GM18873 (cell line): ENCODE measurements around the gene KRTAP5-5.
"Not testable (repeated sequence)": the region's sequence is repeated elsewhere in the genome, so short reads cannot be mapped to it uniquely, and the experiment has no call there.

Source experiments
- ATAC-seq: cut with Tn5 transposase; IDR thresholded peaks from one replicate; pipeline ENCODE4 v1.9.1; 2021; ENCODE audit warnings: mild to moderate bottlenecking, moderate library complexity, moderate number of reproducible peaks; ENCODE audit not compliant: unreplicated experiment, low FRiP score

Gene KRTAP5-5

DNA sequence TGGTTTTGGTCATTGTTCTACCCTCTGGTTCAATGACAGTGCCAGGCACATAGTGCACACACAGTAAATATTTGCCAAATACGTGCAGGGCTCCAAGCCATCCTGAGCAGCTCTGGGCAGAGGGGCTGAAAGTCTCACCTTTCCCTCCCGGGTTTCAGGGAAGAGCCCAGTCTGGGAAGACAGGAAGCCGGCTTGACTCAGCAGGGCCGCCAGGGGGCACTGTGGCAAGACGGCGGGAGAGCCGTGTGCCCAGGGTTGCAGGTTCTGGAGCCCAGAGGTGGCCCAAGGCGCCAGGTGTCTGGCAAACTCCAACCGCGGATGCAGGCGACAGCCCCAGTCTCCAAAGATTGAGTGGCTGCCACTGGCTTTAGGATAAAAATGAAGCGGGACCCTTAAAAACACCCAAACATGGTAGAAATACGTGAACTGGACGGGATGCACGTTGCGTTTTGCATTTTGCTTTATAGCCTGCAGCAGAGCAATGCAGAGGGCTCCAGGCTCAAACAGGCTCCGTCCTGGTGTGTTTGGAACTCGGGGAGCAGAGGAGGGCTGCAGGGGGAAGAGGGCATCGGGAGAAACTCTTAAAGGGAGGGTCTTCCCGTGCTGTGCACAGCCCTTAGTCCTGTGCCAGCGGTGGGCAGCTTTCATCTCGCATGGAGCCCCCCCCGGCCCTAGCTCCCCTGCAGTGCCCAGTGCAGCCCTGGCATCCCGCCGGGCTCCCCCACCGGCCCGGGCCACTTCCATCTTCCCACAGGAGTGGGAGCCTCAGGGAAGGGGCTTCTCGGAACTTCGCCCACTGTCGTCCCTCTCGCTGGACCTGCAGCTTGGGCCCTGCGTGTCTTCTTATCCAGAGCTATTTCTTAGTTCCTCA, 10.7 kb downstream of the KRTAP5-5 start:
- ATAC-seq = no peak

DNA sequence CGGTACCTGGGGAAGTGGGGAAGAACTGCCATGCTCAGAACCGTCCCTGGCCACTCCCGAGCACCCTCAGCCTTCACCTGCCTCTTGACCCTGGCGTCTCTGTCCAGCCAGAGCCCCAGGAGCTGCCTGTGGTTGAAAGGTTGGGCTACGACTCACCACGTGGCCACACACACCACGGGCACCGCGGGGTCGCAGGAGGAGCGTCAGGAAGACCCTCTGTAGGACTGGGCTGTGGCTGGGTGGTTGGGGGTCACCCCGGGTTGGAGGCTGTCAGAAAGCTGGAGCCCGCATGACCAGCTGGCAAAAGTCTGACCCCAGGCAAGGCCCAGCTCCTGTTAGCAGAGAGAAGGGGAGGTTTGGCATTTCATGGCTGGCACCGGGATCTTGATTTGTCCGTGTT, 11.5 kb downstream of the KRTAP5-5 start:
- no peak for ATAC-seq

DNA sequence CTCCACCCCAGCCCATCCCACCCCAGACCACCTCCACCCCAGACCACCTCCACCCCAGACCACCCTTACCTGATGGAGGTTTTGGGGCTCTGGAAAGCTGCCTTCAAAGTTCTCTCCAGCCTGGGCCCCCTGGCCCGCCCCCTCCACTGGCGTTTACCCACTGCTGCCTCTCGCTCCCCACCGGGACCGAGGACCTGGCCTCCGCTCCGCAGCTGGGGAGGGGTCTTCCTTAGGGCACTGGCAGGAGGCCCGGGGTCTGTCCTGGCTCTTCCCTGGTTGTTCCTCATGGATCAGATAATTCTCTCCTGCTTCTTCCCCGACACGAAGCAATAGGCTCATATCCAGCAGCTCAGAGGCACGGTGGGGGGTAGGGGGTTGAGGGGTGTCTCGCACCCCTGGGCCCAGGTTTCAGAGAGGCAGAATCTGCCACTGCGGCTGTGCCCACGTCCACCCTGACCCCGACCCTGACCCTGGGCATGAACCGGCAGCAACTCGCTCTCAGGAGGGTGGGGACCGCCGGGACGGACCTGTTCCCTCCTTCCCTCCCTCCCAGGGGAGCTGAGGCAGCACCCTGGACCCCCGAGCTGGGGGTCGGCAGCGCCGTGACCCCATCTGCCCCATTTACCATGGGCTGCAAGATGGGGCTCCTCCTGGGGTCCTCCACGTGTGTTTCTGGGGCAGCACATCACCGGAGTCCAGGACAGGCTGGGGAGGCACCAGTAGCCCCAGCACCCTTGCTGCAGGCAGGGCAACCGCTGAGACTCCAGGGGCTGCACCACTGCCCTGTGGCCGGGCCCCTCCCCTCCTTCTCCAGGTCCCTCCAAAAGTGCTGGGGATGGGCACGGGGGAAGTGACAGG, 12.9 kb downstream of the KRTAP5-5 start:
- no peak for ATAC-seq

DNA sequence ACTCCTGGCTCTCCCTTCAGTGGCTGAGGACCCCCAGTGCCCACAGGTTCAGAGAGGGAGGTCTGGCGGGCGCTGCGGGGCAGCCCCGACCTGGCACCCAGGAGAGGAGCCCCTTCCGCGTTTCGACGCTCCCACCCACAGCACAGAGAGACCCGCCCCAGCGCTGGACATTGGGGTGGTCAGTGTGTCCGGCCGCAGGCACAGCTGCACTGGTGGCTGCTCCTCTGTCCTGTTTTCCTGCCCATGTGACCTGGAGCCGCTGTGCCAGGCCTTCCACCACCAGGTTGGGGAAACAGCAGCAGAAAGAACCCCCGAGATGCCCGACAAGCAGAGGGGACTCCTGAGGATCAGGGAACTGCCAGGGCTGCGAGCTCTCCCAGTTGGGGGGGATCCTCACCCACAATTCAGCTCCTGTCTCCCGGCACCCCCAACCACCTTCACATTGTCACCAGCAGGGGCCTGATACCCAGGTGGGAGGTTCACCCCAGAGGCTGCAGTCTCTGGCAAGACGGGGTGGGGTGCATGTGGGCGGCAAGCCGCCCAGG, 13.6 kb downstream of the KRTAP5-5 start:
- no peak for ATAC-seq

DNA sequence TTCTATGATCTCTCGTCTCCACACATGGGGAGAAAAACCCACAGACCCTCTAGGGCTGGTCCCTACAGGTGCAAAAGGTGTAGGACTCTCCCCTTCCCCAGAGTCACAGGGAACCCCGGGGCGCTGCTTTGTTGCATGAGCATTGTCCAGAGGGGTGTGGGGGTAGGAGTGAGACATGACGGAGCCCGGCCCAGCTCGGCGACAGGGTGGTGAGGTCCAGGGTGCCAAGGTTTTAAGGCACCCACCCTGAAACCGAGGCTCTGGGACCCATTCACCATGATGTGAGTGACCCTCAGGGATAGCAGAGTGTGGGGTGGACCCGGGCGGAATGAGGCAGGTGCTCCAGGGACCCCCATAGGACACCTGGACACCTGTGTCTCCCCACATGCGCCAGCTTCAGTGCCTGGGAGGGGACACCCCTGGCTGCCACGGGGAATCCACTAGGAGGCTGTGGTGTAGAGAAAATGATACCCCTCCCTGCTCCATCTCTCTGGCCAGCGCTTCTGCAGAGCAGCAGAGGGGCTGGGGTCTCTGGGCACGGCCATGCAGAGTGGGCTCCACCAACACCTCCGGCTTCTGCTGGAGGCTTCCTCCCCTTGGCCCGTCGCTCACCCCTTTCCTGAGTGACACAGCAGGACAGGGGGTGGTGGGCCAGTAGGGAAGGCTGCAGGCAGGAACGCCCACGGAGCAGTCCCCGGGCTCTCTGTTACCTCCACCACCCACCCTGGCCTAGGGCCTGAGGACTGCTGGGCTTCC, 15.2 kb downstream of the KRTAP5-5 start:
- no peak for ATAC-seq

DNA sequence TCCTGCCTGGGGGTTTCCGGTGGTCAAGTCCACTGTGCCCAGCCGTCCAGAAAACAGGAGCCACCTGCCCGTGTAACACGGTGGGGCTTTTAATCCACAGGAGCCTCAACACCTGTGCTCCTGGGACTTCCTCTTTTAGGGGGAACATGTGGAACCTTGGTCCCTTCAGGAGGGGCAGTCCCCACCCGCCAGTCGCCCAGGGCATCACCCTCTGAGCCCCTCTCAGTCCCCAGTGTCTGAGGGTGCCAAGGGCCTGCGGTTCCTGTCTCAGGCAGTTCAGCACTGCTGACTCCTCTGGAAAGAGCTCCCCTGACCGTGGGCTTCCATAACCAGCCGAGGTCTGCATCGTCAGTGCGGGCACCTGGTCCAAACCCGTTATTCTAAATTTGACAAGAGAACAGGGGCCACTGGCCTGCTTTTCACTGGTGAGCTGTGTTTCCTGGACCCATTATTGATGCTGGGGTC, 15.8 kb downstream of the KRTAP5-5 start:
- no peak for ATAC-seq

DNA sequence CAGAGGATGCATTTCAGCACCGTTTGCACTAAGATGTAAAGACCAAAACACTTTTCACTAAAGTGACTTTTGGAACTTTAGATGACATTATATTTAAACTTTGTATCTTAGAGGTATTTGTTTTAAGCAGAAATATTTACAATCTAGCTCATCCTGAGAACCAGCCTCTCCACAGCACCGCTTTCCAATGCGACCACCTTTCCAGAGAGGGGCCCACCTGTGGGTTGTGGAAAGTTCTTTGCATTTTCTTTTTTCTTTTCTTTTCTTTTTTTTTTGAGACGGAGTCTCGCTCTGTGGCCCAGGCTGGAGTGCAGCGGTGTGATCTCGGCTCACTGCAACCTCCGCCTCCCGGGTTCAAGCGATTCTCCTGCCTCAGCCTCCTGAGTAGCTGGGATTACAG, 17.0 kb downstream of the KRTAP5-5 start:
- not testable (repeated sequence) for ATAC-seq

DNA sequence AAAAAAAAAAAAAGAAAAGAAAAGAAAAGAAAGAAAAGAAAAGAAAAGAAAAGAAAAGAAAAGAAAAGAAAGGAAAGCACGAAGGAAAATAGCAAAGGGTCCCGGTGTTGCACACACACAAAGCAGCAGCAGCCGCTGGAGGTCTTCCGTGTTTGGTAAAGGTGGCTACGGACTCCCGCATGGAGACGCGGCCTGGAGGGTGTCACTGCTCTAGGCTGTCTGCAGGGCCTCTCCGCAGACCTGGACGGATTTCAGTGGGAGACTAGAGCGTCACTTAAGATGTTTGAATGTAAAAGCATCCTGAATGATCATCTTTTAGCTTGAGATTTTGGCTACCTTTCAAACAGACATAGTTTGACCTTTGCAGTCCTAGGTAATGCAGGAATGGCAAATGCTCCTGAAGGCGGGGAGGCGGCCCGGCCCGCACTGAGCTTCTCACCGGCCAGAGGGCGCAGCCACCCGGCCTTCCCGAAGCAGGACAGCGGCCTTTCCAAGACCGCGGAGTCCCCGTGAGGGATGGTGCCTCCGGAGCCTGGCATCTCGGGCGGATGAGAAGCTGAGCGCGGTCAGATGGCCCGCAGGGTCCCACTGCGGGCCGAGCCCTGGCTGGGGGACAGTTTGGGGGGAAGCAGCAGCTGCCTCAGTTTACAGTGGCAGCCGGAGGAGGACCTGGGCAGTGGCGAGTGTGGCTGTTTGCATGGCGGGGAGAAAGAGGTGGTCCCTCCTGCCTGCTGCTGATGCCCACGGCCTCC, 18.5 kb downstream of the KRTAP5-5 start:
- ATAC-seq = no peak

DNA sequence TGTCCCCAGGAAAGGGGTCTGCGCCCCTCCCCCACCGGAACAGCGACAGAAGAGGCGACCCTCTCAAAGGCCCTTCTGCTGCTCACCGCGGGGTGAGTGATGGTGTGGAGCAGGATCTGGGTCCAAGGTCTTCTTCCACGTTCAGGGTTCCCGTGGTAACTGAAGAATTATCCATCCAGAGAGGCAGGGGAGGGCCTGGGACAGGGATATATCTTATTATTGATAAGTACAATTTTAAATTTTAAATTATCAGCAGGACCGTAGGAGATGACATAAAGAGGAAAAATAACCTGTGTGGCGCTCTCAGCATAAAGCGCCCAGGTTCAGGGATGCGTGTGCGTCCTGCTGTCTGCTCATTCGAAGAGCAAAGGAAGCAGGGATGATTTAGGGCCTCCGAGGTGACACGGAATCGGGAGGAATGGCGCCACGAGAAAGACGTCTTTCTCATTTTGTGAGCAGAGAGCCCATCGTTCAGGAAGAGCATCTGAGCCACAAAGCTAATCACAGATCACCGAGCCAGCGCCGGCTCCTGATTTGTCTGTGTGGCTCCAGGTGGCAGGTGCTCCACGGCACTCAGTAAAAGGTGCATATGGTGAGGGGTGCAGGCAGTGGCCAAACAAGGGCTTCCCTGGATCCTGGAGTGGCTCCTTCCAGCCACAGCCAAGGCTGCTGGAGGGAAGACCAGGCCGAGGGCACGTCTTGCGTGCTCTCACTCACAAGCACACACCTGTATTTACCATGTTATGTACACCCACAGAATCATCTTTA, 19.3 kb downstream of the KRTAP5-5 start:
- no peak for ATAC-seq

DNA sequence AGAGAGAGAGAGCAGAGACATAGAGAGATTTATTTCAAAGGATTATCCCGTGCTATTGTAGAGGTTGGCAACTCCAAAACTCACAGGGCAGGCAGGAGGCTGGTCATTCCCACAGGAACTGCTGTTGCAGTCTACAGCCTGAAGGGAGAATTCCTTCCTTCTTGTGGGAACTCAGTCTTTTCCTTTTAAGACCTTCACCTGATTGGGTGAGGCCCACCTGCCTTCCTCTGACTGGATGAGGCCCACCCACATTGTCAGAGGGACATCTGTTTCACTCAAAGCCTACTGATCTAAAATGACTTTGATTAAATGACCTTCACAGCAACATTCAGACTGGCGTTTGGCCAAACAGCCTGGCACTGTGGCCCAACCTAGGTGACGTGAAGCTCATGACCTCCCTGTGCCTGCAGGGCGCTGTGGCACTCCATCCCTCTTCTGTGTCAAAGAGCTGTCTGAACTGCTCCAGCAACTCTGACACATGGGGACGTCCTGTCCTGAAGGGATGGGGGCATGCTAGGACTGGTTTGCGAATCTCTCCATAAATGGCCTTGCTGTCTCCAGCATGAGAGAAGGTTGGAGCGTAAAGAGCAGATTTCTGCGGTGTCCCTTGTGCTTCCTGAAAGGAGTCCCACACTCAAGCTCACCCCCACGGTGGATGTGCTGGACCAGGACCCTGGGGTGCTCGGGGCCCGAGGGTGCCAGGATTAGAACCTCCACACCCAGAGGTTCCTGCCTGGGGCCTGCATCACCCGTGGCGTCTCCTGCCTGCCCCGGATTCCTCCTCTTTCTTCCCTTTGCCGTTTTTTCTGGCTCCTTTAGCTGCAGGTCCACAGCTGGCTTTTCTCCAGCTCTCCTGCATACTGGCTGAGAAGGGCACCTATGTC, 20.7 kb downstream of the KRTAP5-5 start:
- ATAC-seq = no peak

DNA sequence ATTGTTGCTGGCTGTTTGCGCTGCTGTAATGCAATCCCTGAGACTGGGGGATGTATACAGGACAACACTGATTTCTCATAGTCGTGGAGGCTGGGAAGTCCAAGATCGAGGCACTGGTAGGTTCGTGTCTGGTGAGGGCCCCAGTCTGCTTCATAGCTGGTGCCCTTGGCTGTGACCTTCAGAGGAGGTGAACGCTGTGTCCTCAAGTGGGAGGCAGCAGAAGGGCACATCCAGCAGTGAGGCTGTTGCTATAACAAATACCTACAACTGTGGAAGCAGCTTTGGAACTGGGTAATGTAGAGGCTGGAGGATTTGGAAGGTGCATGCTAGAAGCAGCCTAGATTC, 21.3 kb downstream of the KRTAP5-5 start:
- no peak for ATAC-seq

DNA sequence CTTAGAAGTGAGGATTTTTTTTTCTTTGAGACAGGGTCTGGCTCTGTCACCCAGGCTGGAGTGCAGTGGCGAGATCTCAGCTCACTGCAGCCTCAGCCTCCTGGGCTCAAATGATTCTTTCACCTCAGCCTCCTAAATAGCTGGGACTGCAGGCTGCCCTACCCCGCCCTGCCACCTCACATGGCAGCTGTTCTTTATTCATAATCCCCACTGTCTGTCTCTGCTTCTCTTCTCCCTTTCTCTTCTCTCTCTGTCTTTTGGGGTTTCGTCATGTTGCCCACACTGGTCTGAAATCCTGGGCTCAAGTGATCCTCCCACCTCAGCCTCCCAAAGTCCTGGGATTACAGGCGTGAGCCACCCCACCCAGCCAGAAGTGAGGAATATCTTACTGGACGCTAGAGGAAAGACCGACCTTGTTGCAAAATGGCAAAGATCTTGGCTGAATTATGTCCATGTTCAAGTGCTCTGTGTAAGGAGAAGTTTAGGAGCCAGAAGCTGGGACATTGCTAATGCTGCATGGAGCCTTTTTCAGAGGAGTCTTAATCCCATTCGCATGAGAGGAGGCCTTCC, 21.9 kb downstream of the KRTAP5-5 start:
- no peak for ATAC-seq

DNA sequence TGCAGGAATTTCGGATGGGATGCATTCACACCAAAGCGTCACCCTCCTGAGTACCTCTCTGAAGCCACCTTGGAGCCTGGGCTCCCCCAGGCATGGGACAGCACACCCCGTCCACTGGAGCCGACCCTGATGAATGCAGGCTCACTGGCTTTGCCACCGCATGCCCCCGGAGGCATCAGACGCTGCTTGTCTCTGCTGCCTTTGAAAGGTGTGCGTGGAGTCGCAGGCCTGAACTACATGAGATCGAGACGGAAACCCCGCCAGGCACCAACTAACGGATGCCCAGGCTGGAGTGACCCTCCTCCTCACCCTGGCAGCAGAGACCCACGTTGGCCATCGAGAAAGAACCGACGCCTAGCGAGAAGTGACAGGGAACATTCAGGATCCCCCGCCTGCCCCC, 22.5 kb downstream of the KRTAP5-5 start:
- ATAC-seq = no peak

DNA sequence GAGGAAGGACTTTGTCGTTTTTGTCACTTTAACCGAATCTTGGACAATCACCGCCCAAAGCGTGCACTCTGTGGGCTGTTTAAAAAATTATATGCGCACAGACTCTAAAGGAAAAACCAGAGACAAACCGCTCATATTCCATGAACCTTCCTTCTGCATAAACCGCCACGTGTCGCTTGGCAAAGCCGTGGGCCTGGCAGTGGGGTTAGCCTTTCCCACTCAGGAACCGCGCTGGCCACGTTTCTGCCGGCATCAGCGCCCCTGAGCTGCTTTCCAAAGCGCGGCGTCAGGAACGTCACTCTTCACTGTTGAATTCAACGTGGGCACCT, 22.8 kb downstream of the KRTAP5-5 start:
- no peak for ATAC-seq

DNA sequence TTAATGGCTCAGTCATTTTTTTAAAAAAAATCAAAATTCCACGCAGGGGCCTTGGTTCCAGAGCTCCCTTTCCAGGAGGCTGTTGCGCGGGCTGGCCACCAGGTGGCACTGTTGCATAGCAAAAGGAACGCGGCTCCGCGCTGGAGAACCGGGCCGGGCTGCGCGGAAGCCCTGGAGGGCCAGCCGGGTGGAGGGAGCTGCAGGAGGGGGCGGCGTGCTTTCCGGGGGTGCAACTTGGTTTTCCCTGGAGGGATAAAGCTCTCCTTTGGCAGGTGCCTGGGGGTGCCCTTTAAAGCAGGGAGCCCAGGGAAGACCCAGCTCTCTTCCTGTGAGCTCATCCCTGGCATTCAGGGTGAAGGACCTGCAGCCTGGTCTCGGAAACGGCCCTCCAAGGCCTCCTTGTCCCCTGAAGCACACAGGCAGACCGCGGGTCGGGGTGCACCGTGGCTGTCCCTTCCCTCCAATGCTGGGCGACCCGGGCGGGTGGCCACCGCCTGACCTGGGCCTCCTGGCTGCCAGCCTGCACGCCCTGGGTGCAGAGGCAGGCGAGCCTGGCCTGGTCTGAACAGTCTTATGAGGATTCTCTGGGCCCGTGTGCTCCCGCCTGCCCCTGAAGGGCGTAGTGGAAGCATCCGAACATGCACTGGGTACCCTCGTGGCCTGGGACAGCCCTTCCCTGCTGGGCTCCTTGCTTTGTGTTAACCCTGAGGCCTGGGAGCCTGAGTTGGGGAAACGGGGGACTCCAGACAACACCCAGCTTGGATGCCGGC, 23.4 kb downstream of the KRTAP5-5 start:
- no peak for ATAC-seq

DNA sequence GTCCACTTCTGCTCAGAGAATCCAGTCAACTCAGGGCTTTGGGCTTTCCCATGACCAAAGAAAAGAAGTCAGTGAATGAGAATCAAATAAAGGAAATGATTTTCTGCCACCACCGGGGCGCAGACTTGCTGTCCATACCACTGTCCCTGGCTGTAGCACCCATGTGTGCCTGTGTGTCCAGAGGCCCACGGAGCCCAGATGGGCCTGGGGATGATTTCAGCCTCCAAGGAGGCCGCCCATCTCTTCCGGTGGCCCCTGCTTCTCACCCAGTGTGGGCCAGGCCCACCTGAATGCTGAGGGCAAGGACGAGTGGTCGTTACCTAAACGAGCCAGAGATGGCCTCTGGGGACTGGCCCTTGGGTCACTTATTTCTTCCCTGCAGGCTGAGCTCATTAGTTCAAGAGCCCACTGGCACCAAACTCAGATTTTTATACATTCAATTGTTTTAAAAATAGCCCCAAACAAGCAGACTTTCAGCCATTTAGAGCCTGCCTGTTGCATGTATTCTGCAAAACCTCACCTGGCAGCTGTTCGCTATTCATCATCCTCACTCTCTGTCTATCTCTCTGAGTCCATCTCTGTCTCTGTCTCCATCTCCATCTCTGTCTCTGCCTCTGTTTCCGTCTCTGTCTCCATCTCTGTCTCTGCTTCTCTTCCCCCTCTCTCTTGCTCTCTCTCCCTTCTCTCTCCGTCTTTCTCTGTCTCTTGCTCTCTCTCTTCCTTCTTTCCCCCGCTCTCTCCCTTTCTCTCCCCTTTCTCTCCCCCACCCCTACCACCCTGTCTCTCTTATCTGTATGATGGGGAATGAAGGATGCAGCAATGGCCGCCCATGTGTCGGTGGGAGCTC, 24.2 kb downstream of the KRTAP5-5 start:
- no peak for ATAC-seq
